ENCODE results near the gene ANKFY1. TPM values are rescaled to one million over a fixed set of nuclear protein-coding genes. Genes with fewer than 3 reads are reported as not detected.

ANKFY1 gene
- total RNA-seq, 1 experiment from 2014 or later = 38.9 TPM

DNA sequence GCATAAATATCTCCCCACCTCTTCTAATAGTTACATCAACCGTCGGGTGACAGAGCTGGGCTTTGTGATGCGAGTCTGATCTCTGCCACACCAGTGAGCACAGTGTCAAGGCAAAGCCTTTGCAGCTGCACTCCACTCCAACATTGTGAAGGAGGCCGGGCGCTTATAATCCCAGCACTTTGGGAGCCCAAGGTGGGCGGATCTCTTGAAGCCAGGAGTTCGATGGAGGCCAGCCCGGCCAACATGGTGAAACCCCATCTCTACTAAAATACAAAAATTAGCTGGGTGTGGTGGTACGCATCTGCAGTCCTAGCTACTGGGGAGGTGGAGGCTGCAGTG, 101.8 kb downstream of the ANKFY1 start (continued):
- TF ChIP-seq, protein P1, sequence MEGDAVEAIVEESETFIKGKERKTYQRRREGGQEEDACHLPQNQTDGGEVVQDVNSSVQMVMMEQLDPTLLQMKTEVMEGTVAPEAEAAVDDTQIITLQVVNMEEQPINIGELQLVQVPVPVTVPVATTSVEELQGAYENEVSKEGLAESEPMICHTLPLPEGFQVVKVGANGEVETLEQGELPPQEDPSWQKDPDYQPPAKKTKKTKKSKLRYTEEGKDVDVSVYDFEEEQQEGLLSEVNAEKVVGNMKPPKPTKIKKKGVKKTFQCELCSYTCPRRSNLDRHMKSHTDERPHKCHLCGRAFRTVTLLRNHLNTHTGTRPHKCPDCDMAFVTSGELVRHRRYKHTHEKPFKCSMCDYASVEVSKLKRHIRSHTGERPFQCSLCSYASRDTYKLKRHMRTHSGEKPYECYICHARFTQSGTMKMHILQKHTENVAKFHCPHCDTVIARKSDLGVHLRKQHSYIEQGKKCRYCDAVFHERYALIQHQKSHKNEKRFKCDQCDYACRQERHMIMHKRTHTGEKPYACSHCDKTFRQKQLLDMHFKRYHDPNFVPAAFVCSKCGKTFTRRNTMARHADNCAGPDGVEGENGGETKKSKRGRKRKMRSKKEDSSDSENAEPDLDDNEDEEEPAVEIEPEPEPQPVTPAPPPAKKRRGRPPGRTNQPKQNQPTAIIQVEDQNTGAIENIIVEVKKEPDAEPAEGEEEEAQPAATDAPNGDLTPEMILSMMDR (IDR thresholded peaks at IDR 0.05 in 2 of 3, conservative IDR thresholded peaks at IDR 0.05 in 1 of 3; ENCODE audit: borderline replicate concordance in 1 of 3, insufficient read depth in 1 of 3, low read depth in 2 of 3, low read length in 2 of 3) = no peak
- no peak for TF ChIP-seq EGR1 (IDR thresholded peaks at IDR 0.05; ENCODE audit: low read depth)
- TF ChIP-seq ZNF274 (IDR thresholded peaks at IDR 0.05; ENCODE audit: low read depth, low read length) = no peak
- no peak for TF ChIP-seq ZBTB33 (IDR thresholded peaks at IDR 0.05; ENCODE audit: extremely low read depth, insufficient replicate concordance, low read length)
- no peak for TF ChIP-seq POLR2A (IDR thresholded peaks at IDR 0.05; ENCODE audit: borderline replicate concordance, extremely low read depth, insufficient read depth, insufficient read length)
- TF ChIP-seq YY1 (IDR thresholded peaks at IDR 0.05; ENCODE audit: extremely low read depth, insufficient replicate concordance, low read depth, low read length) = no peak

GRCh38 chr17:4161192-4161966, 102.4 kb downstream of the ANKFY1 start:
- peaks cover 7 to 13% of the 10 kb centered on the region in 2 experiments; a peak in 3 of 4 replicates for H3K4me1 ChIP-seq (ENCODE audit: control insufficient read depth in 1 of 2, insufficient read depth in 2 of 2, low read length in 2 of 2)
- no peaks in the 10 kb centered on the region for H3K9me3 ChIP-seq (ENCODE audit: control insufficient read depth in 1 of 2, insufficient read depth in 1 of 2, low read depth in 1 of 2, low read length in 2 of 2)
- no peak overlapping the region for H3K9ac ChIP-seq (ENCODE audit: low read length)
- CTCF ChIA-PET = interaction anchor here (1.6 kb wide), 1 partner anchor 39 kb away, joined by 4 read pairs; no protein-coding TSS in a partner anchor
- TF ChIP-seq SP1 (IDR thresholded peaks at IDR 0.05; ENCODE audit: low read depth) (no peak), POLR2AphosphoS5 (IDR thresholded peaks at IDR 0.05; ENCODE audit: low read depth, low read length) (no peak), TCF7L2 (IDR thresholded peaks at IDR 0.05; ENCODE audit: borderline replicate concordance, extremely low read depth, insufficient read depth, insufficient read length) (no peak), ZBTB33 (IDR thresholded peaks at IDR 0.05; ENCODE audit: extremely low read depth, insufficient replicate concordance, low read length) (no peak), POLR2A (IDR thresholded peaks at IDR 0.05; ENCODE audit: borderline replicate concordance, extremely low read depth, insufficient read depth, insufficient read length) (no peak), CBX3 (IDR thresholded peaks at IDR 0.05; ENCODE audit: low read depth) (no peak), JUND (IDR thresholded peaks at IDR 0.05) (no peak), EGR1 (IDR thresholded peaks at IDR 0.05; ENCODE audit: low read depth) (no peak)
- TF ChIP-seq, protein P2, sequence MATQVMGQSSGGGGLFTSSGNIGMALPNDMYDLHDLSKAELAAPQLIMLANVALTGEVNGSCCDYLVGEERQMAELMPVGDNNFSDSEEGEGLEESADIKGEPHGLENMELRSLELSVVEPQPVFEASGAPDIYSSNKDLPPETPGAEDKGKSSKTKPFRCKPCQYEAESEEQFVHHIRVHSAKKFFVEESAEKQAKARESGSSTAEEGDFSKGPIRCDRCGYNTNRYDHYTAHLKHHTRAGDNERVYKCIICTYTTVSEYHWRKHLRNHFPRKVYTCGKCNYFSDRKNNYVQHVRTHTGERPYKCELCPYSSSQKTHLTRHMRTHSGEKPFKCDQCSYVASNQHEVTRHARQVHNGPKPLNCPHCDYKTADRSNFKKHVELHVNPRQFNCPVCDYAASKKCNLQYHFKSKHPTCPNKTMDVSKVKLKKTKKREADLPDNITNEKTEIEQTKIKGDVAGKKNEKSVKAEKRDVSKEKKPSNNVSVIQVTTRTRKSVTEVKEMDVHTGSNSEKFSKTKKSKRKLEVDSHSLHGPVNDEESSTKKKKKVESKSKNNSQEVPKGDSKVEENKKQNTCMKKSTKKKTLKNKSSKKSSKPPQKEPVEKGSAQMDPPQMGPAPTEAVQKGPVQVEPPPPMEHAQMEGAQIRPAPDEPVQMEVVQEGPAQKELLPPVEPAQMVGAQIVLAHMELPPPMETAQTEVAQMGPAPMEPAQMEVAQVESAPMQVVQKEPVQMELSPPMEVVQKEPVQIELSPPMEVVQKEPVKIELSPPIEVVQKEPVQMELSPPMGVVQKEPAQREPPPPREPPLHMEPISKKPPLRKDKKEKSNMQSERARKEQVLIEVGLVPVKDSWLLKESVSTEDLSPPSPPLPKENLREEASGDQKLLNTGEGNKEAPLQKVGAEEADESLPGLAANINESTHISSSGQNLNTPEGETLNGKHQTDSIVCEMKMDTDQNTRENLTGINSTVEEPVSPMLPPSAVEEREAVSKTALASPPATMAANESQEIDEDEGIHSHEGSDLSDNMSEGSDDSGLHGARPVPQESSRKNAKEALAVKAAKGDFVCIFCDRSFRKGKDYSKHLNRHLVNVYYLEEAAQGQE (IDR thresholded peaks at IDR 0.05; ENCODE audit: low read depth) = no peak
- H4K20me1 ChIP-seq (ENCODE audit: insufficient read depth) = no peaks in the 10 kb centered on the region
- peaks cover 0 to 3% of the 10 kb centered on the region in 2 experiments; a peak in 1 of 4 replicates for H3K36me3 ChIP-seq (ENCODE audit: control insufficient read depth in 1 of 2, insufficient read depth in 2 of 2, low read length in 2 of 2)
- intact Hi-C loops (cut with micrococcal nuclease) = no loop called here
- no peak overlapping the region for H3K4me3 ChIP-seq (replicated peaks in 1 of 2; ENCODE audit: low read depth in 1 of 2, low read length in 2 of 2)
- H3K27me3 ChIP-seq (ENCODE audit: insufficient read depth, low read length) = no peaks in the 10 kb centered on the region
- H3K9me2 ChIP-seq (ENCODE audit: insufficient read depth) = no peaks in the 10 kb centered on the region
- RAD21 ChIA-PET (ENCODE audit: low non-redundant PET in 1 of 2, low total read pairs in 2 of 2, uncharacterized antibody in 2 of 2, unreplicated experiment in 2 of 2) = no interaction called here
- H3K79me2 ChIP-seq (ENCODE audit: insufficient read depth, low read length) = no peaks in the 10 kb centered on the region
- 0 out of 2 replicates have a peak overlapping the region, but pooled peaks have one; percentile 16 for H3K27ac ChIP-seq (ENCODE audit: low read depth, low read length)
- DNase-seq (ENCODE audit: low read depth, low spot score) (no peak), ATAC-seq (peak; percentile 49; the same call in 1 of the 2 replicates)
- no peak overlapping the region for H3K4me2 ChIP-seq (ENCODE audit: low read length)
- BruUV-seq (replicated peaks) = no TSS peak
- H2AFZ ChIP-seq (ENCODE audit: low read depth, low read length, poor library complexity, severe bottlenecking) = no peak overlapping the region
- POLR2A ChIA-PET = interaction anchor here (3.3 kb wide), 1 partner anchor 18 kb away, joined by 13 read pairs; the partner anchor contains the start of genes CYB5D2 and ZZEF1

Measured in HCT116 (cell line).